Pancreas (tissue), 10 donors: ENCODE measurements around the gene PCDH1. TPM values are rescaled to one million over a fixed set of nuclear protein-coding genes. Genes with fewer than 3 reads are reported as not detected.
"Not testable (repeated sequence)": the region's sequence is repeated elsewhere in the genome, so short reads cannot be mapped to it uniquely, and the experiment has no call there.

Experiments used
- ATAC-seq, 4 donors: fragments of 200-7000 bp; cut with Tn5 transposase; one replicate each; pipeline versions ENCODE4 v1.8.0 to v1.9.1; 2020; ENCODE audit warnings: mild to moderate bottlenecking in 4 of 4, moderate library complexity in 4 of 4
- DNase-seq, 6 donors: peaks; one replicate each; pipeline ENCODE4 v3.0.0-alpha.2; 2020
- FAIRE-seq: peaks from 2 replicates; lab custom pipeline; 2012; peaks lifted over from hg19 to GRCh38; lab: Jason Lieb, UNC
- H3K27ac ChIP-seq, 4 donors: fragments of 200-600 bp; sonication (generic); 1 replicate in 3 of 4; 2 replicates in 1 of 4; pipeline versions ENCODE4 v1.5.0 to v1.8.0; 2020
- H3K27me3 ChIP-seq, 4 donors: fragments of 200-600 bp; one replicate each; pipeline ENCODE4 v1.8.0; 2021
- H3K36me3 ChIP-seq, 3 donors: fragments of 200-600 bp; sonication (generic) in 1 of 3; one replicate each; pipeline versions ENCODE4 v1.5.0 to v1.8.0; 2020 to 2021
- H3K4me1 ChIP-seq, 3 donors: fragments of 200-600 bp; one replicate each; pipeline ENCODE4 v1.8.0; 2021
- H3K4me3 ChIP-seq, 4 donors: fragments of 200-600 bp; sonication (generic) in 2 of 4; one replicate each; pipeline versions ENCODE4 v1.5.0 to v1.8.0; 2020 to 2021
- H3K9me3 ChIP-seq, 4 donors: fragments of 200-600 bp; one replicate each; pipeline ENCODE4 v1.8.0; 2021
- WGBS, 2 donors: extraction: QIAGEN DNeasy Blood & Tissue Kit; methylation state at CpG; one replicate each; pipeline ENCODE4 v1.1.7; 2013; 5-methylcytosine and 5-hydroxymethylcytosine counted together
- intact Hi-C, 3 donors: fragments of 100-400 bp; cut with DNase I; formaldehyde crosslinking; loops; one replicate each; pipeline versions ENCODE4 v1.11.1 to v1.14.2; 2022
- polyA plus RNA-seq, 2 donors: library from polyadenylated mRNA; stranded (reverse); fragments of 200-250 nt; gene quantifications; one replicate each; pipeline ENCODE4 v1.2.3, GENCODE V29; 2013
- total RNA-seq, 6 donors: library from RNA; stranded (reverse); fragmentation: NEBNext Ultra II Directional in 4 of 6; extraction: Animal tissue kit (Norgen Biotek cat#: 25700) in 4 of 6; gene quantifications; one replicate each; pipeline versions ENCODE4 v1.2.1 to v1.2.4, GENCODE V29; 2021 to 2023
- TF ChIP-seq, protein P1 (sequence below), 4 donors: fragments of 200-600 bp; sonication (generic) in 3 of 4; IDR thresholded peaks; one replicate each; pipeline versions ENCODE4 v1.5.0 to v1.8.0; 2021; ENCODE audit warnings: antibody characterized with exemption in 4 of 4
- donor health status: healthy with polysubstance abuse.
- donor health status: DM: no; HTN: no; CAD: no; lungs with moderate emphysema.
- donor health status: DM: no; HTN: no; CAD: no.
- donor health status: control.
- donor health status: control.
- donor health status: Bipolar disorder and iron deficiency.
- donor health status: DM: yes; HTN: yes; CAD: no.
- donor health status: DM: no; HTN: no; CAD: no.
- donor health status: DM: no; HTN: no; CAD: no.
- donor health status: DM: yes; HTN: yes; CAD: no.

The PCDH1 gene
- total RNA-seq: 10 to 100 TPM; 12.0 to 30.7 (median 16.2) TPM
- polyA plus RNA-seq: 10 to 100 TPM in 1 of 2 donors, 1 to 10 TPM in 1; 6.8 to 10.1 TPM

- 0% methylated on average over 18 to 52 of the region's 63 CpGs for WGBS, 2 donors
- H3K27me3 ChIP-seq: peaks cover 0 to under 1% (median 0%) of the 10 kb centered on the region in 4 donors
- H3K4me3 ChIP-seq: peak within 1 kb of the TSS; percentile 36 to 82 (median 68)
- H3K9me3 ChIP-seq: no peaks in the 10 kb centered on the region
- DNase-seq (peak; percentile 35 to 84 (median 64)), FAIRE-seq (no peak), ATAC-seq (peak; percentile 61 to 67 (median 62))
- intact Hi-C loops: loop anchor here in 1 of 3 donors (2.0 kb wide), 1 partner anchor 177 kb away; no protein-coding TSS in a partner anchor
- TF ChIP-seq, protein P1, sequence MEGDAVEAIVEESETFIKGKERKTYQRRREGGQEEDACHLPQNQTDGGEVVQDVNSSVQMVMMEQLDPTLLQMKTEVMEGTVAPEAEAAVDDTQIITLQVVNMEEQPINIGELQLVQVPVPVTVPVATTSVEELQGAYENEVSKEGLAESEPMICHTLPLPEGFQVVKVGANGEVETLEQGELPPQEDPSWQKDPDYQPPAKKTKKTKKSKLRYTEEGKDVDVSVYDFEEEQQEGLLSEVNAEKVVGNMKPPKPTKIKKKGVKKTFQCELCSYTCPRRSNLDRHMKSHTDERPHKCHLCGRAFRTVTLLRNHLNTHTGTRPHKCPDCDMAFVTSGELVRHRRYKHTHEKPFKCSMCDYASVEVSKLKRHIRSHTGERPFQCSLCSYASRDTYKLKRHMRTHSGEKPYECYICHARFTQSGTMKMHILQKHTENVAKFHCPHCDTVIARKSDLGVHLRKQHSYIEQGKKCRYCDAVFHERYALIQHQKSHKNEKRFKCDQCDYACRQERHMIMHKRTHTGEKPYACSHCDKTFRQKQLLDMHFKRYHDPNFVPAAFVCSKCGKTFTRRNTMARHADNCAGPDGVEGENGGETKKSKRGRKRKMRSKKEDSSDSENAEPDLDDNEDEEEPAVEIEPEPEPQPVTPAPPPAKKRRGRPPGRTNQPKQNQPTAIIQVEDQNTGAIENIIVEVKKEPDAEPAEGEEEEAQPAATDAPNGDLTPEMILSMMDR (IDR thresholded peaks at IDR 0.05): no peak
- H3K4me1 ChIP-seq: peaks cover 7 to 20% (median 14%) of the 10 kb centered on the region in 3 donors
- no peaks in the 10 kb centered on the region for H3K36me3 ChIP-seq
- H3K27ac ChIP-seq: peak within 1 kb of the TSS; percentile 39 to 87 (median 76)
Measured at GRCh38 chr5:141878186-141878710, at the start of gene PCDH1. PCDH1 (minus strand) TSS chr5:141878410; CDS start chr5:141878262, 148 bp downstream.

DNA sequence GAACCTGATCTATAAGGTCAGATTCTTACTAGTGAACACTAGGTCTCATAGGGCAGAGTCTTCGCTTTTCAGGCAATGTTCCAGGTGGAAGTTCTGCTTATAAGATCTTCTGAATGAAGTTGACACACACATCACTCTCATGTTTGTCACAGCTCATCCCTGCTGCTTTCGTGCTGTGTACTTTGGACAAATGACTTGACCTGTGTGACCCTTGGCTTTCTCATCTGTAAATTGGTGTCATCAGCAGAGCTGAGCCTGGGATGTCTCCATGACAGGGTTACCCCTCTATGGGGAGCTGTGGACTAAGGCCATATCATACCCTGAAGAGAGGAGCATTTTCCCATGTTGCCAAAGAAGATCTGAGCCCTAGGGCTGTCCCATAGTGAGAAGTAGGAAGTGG lies 48.2 kb upstream of the PCDH1 start:
- ATAC-seq (no peak), FAIRE-seq (no peak), DNase-seq (no peak)
- Histone ChIP-seq H3K9me3 (no peaks in the 10 kb centered on the region), H3K27ac (no peak overlapping the region), H3K36me3 (peaks cover 0 to 44% (median 22%) of the 10 kb centered on the region in 3 donors), H3K27me3 (no peaks in the 10 kb centered on the region), H3K4me3 (no peak overlapping the region), H3K4me1 (peaks cover 0 to 6% (median 5%) of the 10 kb centered on the region in 3 donors)
- 81 to 87% methylated on average over 2 of the region's 2 CpGs for WGBS, 2 donors
- intact Hi-C loops: no loop called here
- TF ChIP-seq, protein P1 (IDR thresholded peaks at IDR 0.05): no peak

GRCh38 chr5:141923448-141924313 lies 45.5 kb upstream of the PCDH1 start, which contains the start of gene DELE1:
DELE1 (plus strand) TSS chr5:141923871; CDS start chr5:141923942, 71 bp downstream.
- H3K36me3 ChIP-seq: peaks cover 0 to 18% (median 4%) of the 10 kb centered on the region in 3 donors
- H3K4me1 ChIP-seq: peaks cover 0 to 6% (median 5%) of the 10 kb centered on the region in 3 donors
- peak within 1 kb of the TSS; percentile 88 to 98 (median 92) for H3K27ac ChIP-seq
- FAIRE-seq: no peak
- 0% methylated on average over 53 of the region's 53 CpGs for WGBS, 2 donors
- H3K9me3 ChIP-seq: no peaks in the 10 kb centered on the region
- peak; percentile 97 to 99 (median 98) for ATAC-seq
- H3K4me3 ChIP-seq: peak within 1 kb of the TSS; percentile 42 to 70 (median 64)
- TF ChIP-seq, protein P1 (IDR thresholded peaks at IDR 0.05): no peak
- DNase-seq: peak; percentile 92 to 98 (median 92)
- H3K27me3 ChIP-seq: no peaks in the 10 kb centered on the region
- intact Hi-C loops: no loop called here

DNA sequence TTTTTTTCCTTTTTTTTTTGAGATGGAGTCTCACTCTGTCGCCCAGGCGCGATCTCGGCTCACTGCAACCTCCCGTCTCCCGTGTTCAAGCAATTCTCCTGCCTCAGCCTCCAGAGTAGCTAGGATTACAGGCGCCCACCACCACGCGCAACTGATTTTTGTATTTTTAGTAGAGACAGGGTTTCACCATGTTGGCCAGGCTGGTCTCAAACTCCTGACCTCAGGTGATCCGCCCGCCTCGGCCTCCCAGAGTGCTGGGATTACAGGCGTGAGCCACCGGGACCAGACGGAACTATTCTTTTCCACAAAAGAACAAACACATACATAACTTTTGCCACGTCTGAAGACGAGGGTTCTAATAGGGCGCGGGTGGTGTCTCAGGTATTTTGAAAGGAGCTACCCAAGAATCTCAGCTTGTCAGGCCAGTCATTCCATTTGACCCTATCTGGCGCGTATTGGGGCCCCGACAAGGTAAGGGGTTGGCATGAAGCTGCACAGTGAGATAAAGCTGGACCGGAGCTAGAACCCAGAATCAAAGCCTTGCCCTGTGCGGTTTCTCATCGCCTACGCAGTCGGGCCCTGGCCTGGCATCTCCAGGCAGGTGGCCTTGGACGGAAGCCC lies 44.7 kb upstream of the PCDH1 start:
- Histone ChIP-seq H3K36me3 (peaks cover 0 to 11% (median 0%) of the 10 kb centered on the region in 3 donors), H3K4me3 (peak overlapping the region; percentile 42 to 70 (median 64)), H3K27ac (peak overlapping the region; percentile 88 to 98 (median 92))
- 54 to 56% methylated on average over 28 of the region's 28 CpGs for WGBS, 2 donors
- H3K4me1 ChIP-seq, intact Hi-C loops, ATAC-seq, H3K9me3 ChIP-seq, H3K27me3 ChIP-seq, FAIRE-seq: not testable (repeated sequence)
- DNase-seq: peak in 1 of 6 donors; percentile 7

GRCh38 chr5:141920771-141921170 lies 42.6 kb upstream of the PCDH1 start:
- Histone ChIP-seq H3K4me1 (peaks cover 0 to 6% (median 5%) of the 10 kb centered on the region in 3 donors), H3K36me3 (no peaks in the 10 kb centered on the region), H3K27ac (no peak overlapping the region), H3K4me3 (no peak overlapping the region), H3K27me3 (no peaks in the 10 kb centered on the region), H3K9me3 (no peaks in the 10 kb centered on the region)
- TF ChIP-seq, protein P1 (IDR thresholded peaks at IDR 0.05): no peak
- ATAC-seq: no peak
- FAIRE-seq: no peak
- DNase-seq: no peak
- WGBS, 2 donors: 87 to 91% methylated on average over 2 of the region's 2 CpGs
- intact Hi-C loops: no loop called here
